GM12878 (cell line): ENCODE data around the gene SLC4A1.
A peak's percentile ranks its signal among the peaks of the same experiment; 100 is the strongest.

Source experiments
- CTCF ChIP-seq, 3 experiments: IDR thresholded peaks in 2 of 3; conservative IDR thresholded peaks in 1 of 3; 2 replicates each; pipeline ENCODE4 v1.5.1; 2011; ENCODE audit warnings: low read depth in 3 of 3, low read length in 3 of 3, mild to moderate bottlenecking in 3 of 3, control low read depth in 2 of 3, moderate library complexity in 2 of 3, inconsistent platforms in 1 of 3, mixed read lengths in 1 of 3; ENCODE audit not compliant: control insufficient read depth in 2 of 3, insufficient read depth in 1 of 3; ENCODE audit errors: extremely low read depth in 1 of 3
- EZH2 ChIP-seq: IDR thresholded peaks from 2 replicates; pipeline ENCODE4 v1.6.1; 2012; ENCODE audit warnings: low read depth, mild to moderate bottlenecking, control low read depth, inconsistent platforms, low read length, borderline replicate concordance; ENCODE audit not compliant: control insufficient read depth
- GABPA ChIP-seq: IDR thresholded peaks from 2 replicates; pipeline ENCODE4 v1.6.1; 2014; ENCODE audit warnings: antibody characterized with exemption, low read depth, mild to moderate bottlenecking, inconsistent platforms
- RFX5 ChIP-seq: IDR thresholded peaks from 2 replicates; pipeline ENCODE4 v1.6.1; 2011; ENCODE audit warnings: low read depth, low read length, improper control_type of control experiment
- ZNF274 ChIP-seq: IDR thresholded peaks from one replicate; pipeline ENCODE4 v1.8.0; 2011; ENCODE audit not compliant: insufficient read length, insufficient read depth

DNA sequence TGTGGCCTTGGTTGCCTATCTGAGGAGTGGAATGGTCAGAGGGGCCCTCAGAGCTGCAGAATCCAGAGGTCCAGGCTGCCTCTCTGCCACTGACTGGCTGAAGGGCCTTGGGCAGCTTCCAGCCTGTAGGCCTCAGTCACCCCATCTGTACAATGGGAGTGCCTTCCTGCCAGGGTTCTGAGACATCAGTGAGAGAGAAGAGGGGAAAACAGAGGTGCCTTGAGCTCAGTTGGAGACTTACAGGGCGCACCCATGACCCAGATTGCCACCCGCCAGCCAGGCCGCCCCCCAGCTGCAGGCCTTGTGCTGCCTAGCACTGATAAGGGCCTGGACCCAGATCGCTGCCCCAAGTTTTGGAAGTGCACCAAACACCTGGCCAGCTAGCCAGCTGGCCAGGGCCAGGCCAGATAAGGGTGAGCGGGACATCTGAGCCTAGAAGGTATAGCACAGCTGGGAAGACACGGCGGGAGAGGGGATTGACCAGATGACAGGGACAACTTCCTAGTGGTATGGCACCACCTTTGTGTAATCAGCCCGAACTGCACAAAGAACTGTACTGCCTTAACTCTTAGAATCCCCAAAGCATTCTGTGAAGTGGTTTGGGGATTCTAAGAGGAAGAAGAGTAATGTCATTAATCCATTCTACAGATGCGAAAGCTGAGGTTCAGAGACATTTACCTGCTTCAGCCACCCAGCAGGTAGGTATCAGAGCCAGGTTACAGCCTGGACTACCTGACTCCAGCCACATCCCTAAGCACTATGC lies 1.4 kb downstream of the SLC4A1 start:
- TF ChIP-seq ZNF274 (no peak), GABPA (no peak), RFX5 (no peak), EZH2 (no peak), CTCF (IDR thresholded peaks at IDR 0.05 in 2 of 3, conservative IDR thresholded peaks at IDR 0.05 in 1 of 3; ENCODE audit: control insufficient read depth in 2 of 3, extremely low read depth in 1 of 3, insufficient read depth in 1 of 3, low read depth in 3 of 3, low read length in 3 of 3) (peak in 2 of 3 experiments; percentile 10 to 13; a peak in 2 of 6 replicates)
